H54 (cell line): ENCODE measurements around the gene KCNH2.

Source experiments
- DNase-seq: peaks from one replicate; pipeline ENCODE4 v3.0.0; 2011; ENCODE audit warnings: low spot score, mixed read lengths; ENCODE audit not compliant: insufficient read length
- FAIRE-seq: peaks from 3 replicates; lab custom pipeline; 2011; peaks lifted over from hg19 to GRCh38; lab: Jason Lieb, UNC
- POLR2A ChIP-seq: IDR thresholded peaks from 2 replicates; pipeline ENCODE4 v1.6.1; 2011; ENCODE audit warnings: low read depth, mild to moderate bottlenecking, low read length

Gene KCNH2

DNA sequence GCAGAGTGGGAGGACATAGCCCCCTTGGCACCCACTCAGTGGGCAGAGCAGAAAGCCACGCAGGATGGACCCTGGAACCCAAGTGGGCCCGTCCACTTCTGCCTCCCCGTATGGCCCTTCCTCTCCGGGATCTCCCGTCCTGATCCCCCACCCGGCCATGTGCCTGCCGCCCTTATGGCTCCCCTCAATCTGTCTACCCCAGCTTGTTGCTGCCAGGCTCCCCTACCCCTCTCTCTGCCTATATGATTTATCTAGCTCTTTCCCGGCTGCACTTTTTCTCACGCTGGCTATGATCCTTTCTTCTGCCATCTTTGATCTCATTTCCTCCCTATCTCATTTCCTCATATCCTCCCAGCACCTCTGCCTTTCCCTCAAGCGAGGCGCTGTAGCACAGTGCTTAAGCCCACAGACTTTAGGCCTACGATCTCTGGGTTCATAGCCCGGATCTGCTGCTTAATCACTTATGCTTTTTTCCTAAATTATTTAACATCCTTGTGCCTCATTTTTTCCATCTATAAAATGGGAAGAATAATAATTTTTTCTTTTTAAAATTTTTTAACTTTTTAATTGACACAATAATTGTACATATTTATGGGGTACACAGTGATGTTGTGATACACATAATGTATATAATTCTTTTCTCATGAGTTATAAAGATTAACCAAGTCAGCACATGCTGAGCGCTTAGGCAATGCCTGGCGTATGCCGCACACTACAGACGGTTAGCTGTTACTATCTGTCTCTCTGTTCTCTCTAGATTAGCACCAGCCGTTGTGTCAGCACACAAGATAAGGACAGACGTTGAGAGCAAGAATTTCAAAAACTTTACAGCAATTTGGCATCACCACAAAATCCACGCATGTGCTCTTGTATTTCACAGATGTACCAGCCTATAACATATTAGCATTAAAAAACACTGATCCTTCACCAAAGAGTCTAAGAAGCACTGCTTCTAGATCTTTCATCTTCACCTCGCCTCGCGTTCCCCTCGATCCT lies 18.1 kb downstream of the KCNH2 start:
- no peak for FAIRE-seq
- no peak for TF ChIP-seq POLR2A
- no peak for DNase-seq

DNA sequence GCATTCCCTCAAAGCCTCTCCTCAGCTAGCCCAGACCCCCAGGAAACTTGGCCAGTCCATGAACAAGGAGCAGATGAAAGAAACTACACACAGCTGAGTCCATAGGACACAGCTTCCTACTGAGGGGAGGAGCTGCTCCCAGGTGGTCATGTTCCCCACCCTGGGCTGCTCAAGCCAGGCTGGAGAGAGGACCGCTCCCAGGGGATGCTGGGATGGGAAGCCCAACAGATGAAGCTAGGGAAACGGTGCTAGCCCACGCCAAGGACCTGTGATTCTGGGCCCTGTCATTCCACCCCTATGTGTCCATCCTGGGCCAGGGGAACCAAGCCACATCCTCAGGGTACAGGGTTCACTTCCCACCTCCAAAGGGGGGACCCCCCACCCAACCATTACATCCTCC lies 19.0 kb downstream of the KCNH2 start:
- DNase-seq = no peak
- no peak for FAIRE-seq
- no peak for TF ChIP-seq POLR2A

GRCh38 chr7:150958597-150958996 lies 19.5 kb downstream of the KCNH2 start:
- TF ChIP-seq POLR2A = no peak
- DNase-seq (no peak), FAIRE-seq (no peak)

DNA sequence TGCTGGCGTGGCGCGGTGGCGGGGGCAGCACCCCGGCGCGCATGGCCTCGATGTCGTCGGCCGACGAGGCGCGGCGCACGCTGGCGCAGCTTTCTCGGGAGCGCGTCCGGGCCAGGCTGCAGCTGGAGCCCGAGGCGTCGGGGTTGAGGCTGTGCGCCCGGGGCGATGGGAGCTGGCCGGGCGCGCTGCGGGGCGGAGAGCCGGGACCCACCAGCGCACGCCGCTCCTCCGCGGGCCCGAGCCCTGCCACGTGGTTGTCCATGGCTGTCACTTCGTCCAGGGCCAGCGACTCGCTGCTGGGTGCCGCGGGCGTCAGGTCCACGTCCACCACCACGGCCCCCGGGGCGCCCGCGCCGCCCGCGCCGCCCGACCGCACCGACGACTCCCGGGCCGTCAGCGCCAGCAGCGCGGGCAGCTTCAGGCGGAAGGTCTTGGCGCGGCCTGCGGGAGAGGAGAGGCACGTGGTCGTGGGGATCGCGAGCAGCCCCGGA lies 20.0 kb downstream of the KCNH2 start:
- no peak for FAIRE-seq

GRCh38 chr7:150957133-150958020 lies 20.7 kb downstream of the KCNH2 start:
- no peak for TF ChIP-seq POLR2A
- DNase-seq (no peak), FAIRE-seq (no peak)

More for the DNA sequence above, 20.0 kb downstream of the KCNH2 start:
- no peak for DNase-seq
- no peak for TF ChIP-seq POLR2A

- FAIRE-seq (no peak), DNase-seq (no peak)
- TF ChIP-seq POLR2A = no peak
Observed at GRCh38 chr7:150956395-150957132, 21.6 kb downstream of the KCNH2 start.

DNA sequence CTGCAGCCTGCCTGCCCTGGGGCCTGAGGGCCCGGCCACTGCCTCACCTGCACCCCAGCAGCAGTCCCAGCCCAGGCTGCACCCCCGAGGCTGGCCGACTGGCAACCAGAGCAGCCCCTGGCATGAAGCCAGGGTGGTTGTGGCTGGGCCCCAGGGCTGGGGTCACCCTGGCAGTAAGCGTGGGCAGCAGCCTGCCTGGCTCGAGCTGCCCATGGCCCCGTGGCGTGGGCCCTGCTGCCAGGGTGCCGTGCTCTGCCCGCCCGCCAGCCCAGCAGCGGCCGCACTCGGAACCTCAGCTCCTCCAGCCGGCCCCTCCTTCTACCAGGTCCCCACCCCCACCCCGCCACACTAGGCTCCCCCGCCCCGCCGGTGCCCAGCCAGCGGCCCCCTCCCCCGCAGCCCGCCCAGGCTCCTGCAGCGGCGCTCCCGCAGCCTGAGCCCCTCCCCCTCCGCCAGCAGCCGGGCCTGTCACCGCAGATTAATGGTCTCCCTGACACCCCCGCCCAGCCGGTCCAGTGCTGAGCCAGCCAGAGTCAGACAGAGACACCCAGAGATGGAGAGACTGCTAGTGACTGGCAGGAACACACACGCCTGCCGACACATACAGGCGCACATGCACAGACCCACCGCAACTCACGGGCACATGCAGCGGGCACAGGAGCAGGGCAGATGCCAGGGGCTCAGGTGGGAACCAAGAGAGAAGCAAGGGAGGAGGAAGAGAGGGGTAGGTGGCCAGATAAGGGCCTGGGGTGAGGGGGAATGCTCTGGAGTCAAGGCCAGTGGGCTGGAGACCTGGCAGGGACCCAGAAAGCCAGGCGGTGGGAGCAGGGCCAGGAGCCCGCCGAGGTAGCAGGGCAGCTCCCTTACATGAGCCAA lies 22.4 kb downstream of the KCNH2 start:
- DNase-seq = no peak
- TF ChIP-seq POLR2A = no peak
- FAIRE-seq = no peak

- TF ChIP-seq POLR2A = no peak
- FAIRE-seq (no peak), DNase-seq (no peak)
Observed at GRCh38 chr7:150954986-150955518, 23.1 kb downstream of the KCNH2 start.

DNA sequence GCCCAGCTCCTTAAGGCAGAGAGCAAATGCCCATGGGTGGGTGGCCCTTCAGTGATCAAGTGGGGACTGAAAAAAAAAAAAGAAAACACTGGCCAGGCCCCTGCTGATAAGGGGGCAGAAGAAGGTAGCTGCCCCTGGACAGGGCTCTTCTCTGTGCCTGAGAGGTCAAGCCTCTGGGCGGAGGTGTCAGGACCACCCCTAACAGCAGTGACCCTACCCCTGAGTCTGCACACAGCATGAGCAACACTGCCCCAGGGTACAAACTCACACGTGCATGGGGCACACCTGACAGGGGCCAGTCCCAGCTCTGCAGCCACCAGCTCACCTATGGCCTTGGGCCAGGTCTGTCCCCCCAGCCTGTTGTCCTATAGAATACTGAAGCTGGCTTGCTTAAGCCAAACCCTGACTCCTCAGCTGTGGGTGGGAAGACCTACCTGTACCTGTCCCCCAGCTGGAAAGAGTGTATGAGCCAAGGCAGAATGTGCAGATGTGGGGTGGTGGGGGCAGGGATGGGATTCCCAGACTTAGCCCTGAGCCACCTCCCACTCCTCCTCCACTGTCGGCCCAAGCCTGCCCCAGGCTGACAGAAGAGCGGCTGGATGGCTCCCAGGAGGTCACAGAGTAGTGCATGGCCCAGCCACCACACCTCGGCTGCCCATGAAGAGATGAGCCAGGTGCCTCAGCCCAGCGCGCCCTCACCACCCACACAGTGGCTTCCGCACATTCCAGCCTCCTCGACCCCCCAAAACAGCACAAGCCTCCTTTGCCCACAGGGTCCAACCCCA lies 23.7 kb downstream of the KCNH2 start:
- no peak for TF ChIP-seq POLR2A
- DNase-seq (no peak), FAIRE-seq (no peak)

DNA sequence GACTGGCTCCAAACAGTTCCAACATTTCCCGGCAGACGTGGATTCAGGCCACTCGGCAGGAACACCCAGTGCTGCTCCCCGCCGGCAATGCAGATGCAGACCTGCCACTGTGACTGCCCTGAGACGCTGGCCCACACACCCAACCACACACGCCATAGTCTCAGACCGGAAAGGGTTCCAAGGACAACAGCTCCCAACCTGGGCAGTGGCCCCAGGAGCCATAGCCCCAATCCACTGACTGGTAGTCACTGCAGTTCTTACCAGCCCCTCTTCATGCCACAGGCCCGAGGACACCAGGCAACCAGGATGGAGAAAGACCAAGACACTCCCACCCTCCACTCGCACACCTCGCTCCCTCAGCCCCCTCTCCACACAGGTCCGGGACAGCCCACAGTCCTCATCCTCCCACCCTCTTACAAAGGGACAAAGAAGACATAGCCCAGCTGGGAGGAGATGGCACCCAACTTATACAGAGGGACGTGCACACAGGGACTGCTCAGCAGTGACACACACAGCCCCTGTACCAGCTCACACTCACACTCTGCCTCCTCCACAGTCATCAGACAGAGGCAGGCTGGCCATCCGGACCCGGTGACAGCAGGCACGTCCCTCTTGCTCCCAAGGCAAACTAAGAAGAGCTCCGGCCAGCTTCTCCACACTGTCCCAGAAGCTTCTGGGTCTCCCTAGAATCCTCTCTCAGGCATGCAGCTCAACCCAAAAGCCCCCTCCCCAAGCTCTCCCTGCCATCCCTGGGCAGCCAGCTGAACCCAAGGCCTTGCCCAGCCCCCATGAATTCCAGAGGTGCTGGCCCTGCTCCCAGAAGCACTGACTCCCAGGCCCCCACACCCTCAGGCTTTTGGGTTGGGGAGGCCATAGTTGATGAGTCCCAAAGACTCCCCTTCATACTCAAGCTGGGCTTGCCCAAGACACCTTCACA lies 24.8 kb downstream of the KCNH2 start:
- no peak for FAIRE-seq
- DNase-seq = no peak
- TF ChIP-seq POLR2A = no peak
